Measurements from ENCODE around the gene RPS29.

RPS29 gene

GRCh38 chr14:49549446-49549845, 36.7 kb downstream of the RPS29 start:
- DNase-seq: no peak

- no peak for DNase-seq
These were observed 39.4 kb downstream of the RPS29 start for GRCh38 chr14:49546766-49547165.

- no peak for DNase-seq
These were observed 40.5 kb downstream of the RPS29 start for GRCh38 chr14:49545716-49546115.

GRCh38 chr14:49545071-49545470, 41.1 kb downstream of the RPS29 start:
- DNase-seq: no peak

- no peak for DNase-seq
These were observed 45.1 kb downstream of the RPS29 start for GRCh38 chr14:49541049-49541448.

GRCh38 chr14:49538852-49539251, 47.3 kb downstream of the RPS29 start:
- no peak for DNase-seq
